ENCODE results near the gene GRM5.

The GRM5 gene

DNA sequence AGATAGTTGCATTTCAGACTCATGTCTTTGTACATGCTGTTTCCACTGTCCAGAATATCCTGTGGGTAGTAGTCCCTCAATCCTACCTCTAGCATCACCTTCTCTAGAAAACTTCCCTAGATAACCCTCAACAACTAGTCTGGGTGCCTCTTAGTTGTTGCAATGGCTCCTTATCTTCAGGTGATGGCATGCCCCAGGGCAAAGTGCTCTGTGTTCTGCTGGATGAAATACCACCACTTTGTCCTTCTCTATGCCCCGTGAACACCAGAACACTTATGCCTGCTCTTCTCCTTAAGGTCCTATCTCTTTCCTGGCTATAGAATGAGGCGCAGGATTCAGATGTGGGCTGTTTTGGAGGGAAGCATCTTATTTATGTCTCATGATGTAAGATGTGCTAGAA is 569.9 kb downstream of the GRM5 start:
- no peak for DNase-seq (ENCODE audit: low read depth)
- no peak overlapping the region for H3K4me3 ChIP-seq (ENCODE audit: low read depth, low read length)
- TF ChIP-seq, protein P1, sequence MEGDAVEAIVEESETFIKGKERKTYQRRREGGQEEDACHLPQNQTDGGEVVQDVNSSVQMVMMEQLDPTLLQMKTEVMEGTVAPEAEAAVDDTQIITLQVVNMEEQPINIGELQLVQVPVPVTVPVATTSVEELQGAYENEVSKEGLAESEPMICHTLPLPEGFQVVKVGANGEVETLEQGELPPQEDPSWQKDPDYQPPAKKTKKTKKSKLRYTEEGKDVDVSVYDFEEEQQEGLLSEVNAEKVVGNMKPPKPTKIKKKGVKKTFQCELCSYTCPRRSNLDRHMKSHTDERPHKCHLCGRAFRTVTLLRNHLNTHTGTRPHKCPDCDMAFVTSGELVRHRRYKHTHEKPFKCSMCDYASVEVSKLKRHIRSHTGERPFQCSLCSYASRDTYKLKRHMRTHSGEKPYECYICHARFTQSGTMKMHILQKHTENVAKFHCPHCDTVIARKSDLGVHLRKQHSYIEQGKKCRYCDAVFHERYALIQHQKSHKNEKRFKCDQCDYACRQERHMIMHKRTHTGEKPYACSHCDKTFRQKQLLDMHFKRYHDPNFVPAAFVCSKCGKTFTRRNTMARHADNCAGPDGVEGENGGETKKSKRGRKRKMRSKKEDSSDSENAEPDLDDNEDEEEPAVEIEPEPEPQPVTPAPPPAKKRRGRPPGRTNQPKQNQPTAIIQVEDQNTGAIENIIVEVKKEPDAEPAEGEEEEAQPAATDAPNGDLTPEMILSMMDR (IDR thresholded peaks at IDR 0.05; ENCODE audit: insufficient read depth, low read depth, low read length, missing control alignments) = no peak

DNA sequence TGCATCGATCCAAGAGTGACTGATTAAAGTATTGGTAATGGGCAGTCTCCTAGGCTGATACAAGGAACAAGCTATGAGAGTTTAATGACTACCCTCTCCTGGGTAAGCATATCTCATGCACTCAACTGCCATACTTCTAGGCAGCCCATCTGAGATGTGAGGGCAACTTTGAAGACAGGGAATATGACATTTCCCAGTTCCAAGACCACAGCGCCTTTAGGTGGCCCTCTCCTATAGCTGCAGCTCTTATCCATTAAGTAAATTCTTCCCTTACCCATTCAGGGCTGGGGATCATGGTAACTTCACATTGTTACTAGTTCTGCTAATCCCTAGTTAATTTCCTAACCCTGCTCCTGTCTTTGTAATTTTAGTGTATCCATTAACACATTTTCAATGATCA is 570.9 kb downstream of the GRM5 start:
- TF ChIP-seq, protein P1 (IDR thresholded peaks at IDR 0.05; ENCODE audit: insufficient read depth, low read depth, low read length, missing control alignments) = no peak
- H3K4me3 ChIP-seq (ENCODE audit: low read depth, low read length) = no peak overlapping the region
- peak; percentile 21 for DNase-seq (ENCODE audit: low read depth)

DNA sequence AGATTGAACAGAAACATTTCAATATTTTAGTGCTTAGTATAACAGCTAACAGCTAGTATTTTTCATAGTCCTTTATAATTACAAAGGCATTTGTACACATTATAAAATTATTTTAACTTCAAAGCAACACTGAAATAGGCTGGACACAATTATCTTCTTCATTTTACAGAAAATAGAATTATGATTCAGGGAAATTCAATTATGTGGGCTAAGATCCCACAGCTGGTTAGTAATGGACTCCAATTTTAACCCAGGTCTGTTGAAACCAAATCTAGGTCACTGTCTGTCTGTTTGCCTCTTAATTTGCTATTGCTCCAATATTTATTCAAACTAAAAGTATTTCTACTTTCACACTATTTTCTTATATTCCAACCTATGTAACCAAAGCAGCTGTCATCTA is 574.1 kb downstream of the GRM5 start:
- no peak overlapping the region for H3K4me3 ChIP-seq (ENCODE audit: low read depth, low read length)
- TF ChIP-seq, protein P1 (IDR thresholded peaks at IDR 0.05; ENCODE audit: insufficient read depth, low read depth, low read length, missing control alignments) = no peak
- DNase-seq (ENCODE audit: low read depth) = no peak

- H3K4me3 ChIP-seq (ENCODE audit: low read depth, low read length) = no peak overlapping the region
- TF ChIP-seq, protein P1 (IDR thresholded peaks at IDR 0.05; ENCODE audit: insufficient read depth, low read depth, low read length, missing control alignments) = no peak
- no peak for DNase-seq (ENCODE audit: low read depth)
Measured at GRCh38 chr11:88489030-88489429, 576.8 kb downstream of the GRM5 start.

- TF ChIP-seq, protein P1 (IDR thresholded peaks at IDR 0.05; ENCODE audit: insufficient read depth, low read depth, low read length, missing control alignments) = no peak
Measured at GRCh38 chr11:88487646-88488045, 578.1 kb downstream of the GRM5 start.

DNA sequence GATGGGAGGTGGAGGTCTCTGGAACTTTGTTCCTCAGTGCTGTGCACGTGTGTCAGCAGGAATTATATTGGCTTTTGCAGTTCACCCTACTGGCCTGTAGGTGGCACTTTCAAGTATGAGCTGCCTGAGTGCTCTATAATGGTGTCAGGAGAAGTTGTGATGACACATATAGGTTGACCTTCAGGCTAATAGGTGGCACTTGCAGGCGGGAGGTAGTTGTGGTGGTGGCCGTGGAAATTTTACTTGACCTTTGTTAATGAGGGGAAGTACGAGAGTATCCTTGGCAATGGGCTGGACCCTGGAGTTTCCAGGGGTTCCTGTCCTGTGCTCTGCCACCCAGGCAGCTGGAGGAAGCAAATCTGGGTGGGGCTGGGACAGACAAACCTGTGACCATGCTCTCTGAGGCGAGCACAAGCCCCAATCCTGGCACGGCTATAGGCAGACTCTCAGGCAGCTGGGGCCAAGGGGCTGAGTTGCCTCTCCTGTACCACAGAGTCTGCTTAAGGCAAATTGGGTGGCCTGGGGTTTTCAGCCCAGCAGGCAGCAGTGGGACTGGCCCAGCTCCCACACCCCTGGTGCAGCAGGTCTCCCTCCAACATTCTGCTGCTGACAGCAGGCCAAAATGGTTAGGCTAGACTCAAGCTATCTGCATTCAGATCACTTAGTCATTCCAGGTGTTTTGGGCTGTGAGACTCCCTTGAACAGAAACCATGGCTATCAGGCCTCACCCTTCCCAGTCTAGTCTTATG is 580.7 kb downstream of the GRM5 start:
- no peak overlapping the region for H3K4me3 ChIP-seq (ENCODE audit: low read depth, low read length)
- peak; percentile 73 for DNase-seq (ENCODE audit: low read depth)
- TF ChIP-seq, protein P1 (IDR thresholded peaks at IDR 0.05; ENCODE audit: insufficient read depth, low read depth, low read length, missing control alignments) = peak; percentile 78

More at GRCh38 chr11:88487646-88488045, 578.1 kb downstream of the GRM5 start:
- DNase-seq (ENCODE audit: low read depth) = no peak
- H3K4me3 ChIP-seq (ENCODE audit: low read depth, low read length) = no peak overlapping the region

- peak; percentile 7 for DNase-seq (ENCODE audit: low read depth)
- H3K4me3 ChIP-seq (ENCODE audit: low read depth, low read length) = no peak overlapping the region
- TF ChIP-seq, protein P1 (IDR thresholded peaks at IDR 0.05; ENCODE audit: insufficient read depth, low read depth, low read length, missing control alignments) = no peak
Measured at GRCh38 chr11:88482871-88483301, 582.9 kb downstream of the GRM5 start.
